Breast epithelium (tissue), 4 donors: ENCODE results near the gene CHMP4B. TPM values are rescaled to one million over a fixed set of nuclear protein-coding genes. Genes with fewer than 3 reads are reported as not detected.

ENCODE experiments used
- DNase-seq, 2 donors: peaks; one replicate each; pipeline ENCODE4 v3.0.0-alpha.2; 2019; ENCODE audit warnings: low spot score in 2 of 2
- H3K27ac ChIP-seq, 2 donors: fragments of 200-600 bp; sonication (generic) in 1 of 2; one replicate each; pipeline ENCODE4 v1.5.1; 2016 to 2019; ENCODE audit warnings: mild to moderate bottlenecking in 1 of 2
- H3K27me3 ChIP-seq, 2 donors: fragments of 200-600 bp; sonication (generic) in 1 of 2; one replicate each; pipeline versions ENCODE4 v1.5.1 to v1.6.0; 2017 to 2019; ENCODE audit warnings: control low read depth in 1 of 2, mild to moderate bottlenecking in 1 of 2
- H3K36me3 ChIP-seq: fragments of 200-600 bp; one replicate; pipeline ENCODE4 v1.5.1; 2019
- H3K4me1 ChIP-seq, 2 donors: fragments of 200-600 bp; sonication (generic); one replicate each; pipeline ENCODE4 v1.5.1; 2016 to 2019; ENCODE audit warnings: control low read depth in 1 of 2
- H3K4me3 ChIP-seq, 3 donors: fragments of 200-600 bp; sonication (generic); 1 replicate in 2 of 3; 2 replicates in 1 of 3; pipeline ENCODE4 v1.5.1; 2016 to 2019; ENCODE audit warnings: mild to moderate bottlenecking in 3 of 3, moderate library complexity in 2 of 3
- H3K9me3 ChIP-seq, 2 donors: fragments of 200-600 bp; sonication (generic) in 1 of 2; one replicate each; pipeline ENCODE4 v1.5.1; 2016 to 2019; ENCODE audit warnings: control low read depth in 1 of 2
- POLR2A ChIP-seq: fragments of 450-650 bp; IDR thresholded peaks from one replicate; pipeline ENCODE4 v1.6.1; 2016; ENCODE audit warnings: antibody characterized with exemption, mild to moderate bottlenecking, moderate library complexity
- POLR2AphosphoS5 ChIP-seq, 3 donors: sonication (generic); formaldehyde crosslinking; IDR thresholded peaks; one replicate each; pipeline ENCODE4 v1.6.1; 2017; ENCODE audit warnings: antibody characterized with exemption in 3 of 3
- intact Hi-C: fragments of 100-400 bp; cut with DNase I; formaldehyde crosslinking; loops from one replicate; pipeline ENCODE4 v1.15.1; 2023; ENCODE audit warnings: low total_unique reads
- total RNA-seq, 3 donors: library from RNA; depleted of rRNA; stranded (reverse); fragments of >200 nt; gene quantifications; one replicate each; pipeline ENCODE4 v1.1.0, GENCODE V29; 2016
- TF ChIP-seq, protein P1 (sequence below), 3 donors: fragments of 450-650 bp; IDR thresholded peaks; one replicate each; pipeline ENCODE4 v1.5.1; 2016 to 2017; ENCODE audit warnings: antibody characterized with exemption in 3 of 3, mild to moderate bottlenecking in 3 of 3, moderate library complexity in 3 of 3

CHMP4B gene
- total RNA-seq, 3 donors from 2014 or later: 76.4 to 106 (median 95.4) TPM

DNA sequence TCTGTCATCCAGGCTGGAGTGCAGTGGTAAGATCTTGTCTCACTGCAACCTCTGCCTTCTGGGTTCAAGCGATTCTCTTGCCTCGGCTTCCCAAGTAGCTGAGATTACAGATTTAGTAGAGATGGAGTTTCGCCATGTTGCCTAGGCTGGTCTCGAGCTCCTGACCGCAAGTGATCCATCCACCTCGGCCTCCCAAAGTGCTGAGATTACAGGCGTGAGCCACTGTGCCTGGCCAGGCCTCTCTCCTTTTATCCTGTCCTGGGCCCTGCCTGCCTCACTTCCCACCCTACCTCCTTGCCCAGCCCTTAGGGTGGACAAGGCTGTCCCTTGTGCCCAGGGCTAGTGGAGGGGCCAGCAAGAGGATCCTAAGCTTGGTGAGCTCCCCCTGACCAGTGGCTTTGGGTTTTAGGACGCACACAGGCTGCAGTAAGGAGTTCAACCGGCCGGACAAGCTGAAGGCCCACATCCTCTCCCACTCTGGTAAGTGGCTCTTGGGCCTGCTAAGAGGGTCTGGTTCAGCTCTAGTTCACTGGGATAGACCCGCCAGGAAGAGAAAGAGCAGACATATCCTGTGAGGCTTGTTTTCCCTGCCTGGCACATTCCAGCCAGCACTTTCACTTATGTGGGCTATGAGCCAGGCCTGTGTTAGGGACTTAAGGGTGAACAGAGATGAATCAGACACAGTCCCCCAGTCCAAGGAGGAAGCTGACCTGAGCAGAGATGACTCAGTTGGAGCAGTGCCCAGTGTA, 21.9 kb upstream of the CHMP4B start:
- TF ChIP-seq POLR2A (no peak), POLR2AphosphoS5 (IDR thresholded peaks at IDR 0.05) (peak; percentile 33 to 64 (median 47))
- DNase-seq: peak; percentile 71 to 87
- Histone ChIP-seq H3K27ac (peak overlapping the region; percentile 93), H3K4me1 (peaks cover 5% of the 10 kb centered on the region in 2 donors), H3K4me3 (no peak overlapping the region), H3K27me3 (no peaks in the 10 kb centered on the region), H3K9me3 (no peaks in the 10 kb centered on the region), H3K36me3 (no peaks in the 10 kb centered on the region)
- intact Hi-C loops: no loop called here

DNA sequence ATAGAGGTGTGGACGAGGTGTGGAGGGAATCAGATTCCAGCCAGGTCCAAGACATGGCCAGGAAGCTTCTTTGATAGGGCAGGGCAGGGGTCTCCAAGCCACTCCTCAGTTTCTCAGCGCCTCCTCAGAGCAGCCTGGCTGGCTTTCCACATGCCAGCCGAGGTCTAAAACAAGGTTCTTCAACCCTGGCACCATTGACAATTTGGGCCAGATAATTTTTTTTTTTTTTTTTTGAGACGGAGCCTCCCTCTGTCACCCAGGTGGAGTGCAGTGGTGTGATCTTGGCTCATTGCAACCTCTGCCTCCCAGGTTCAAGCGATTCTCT, 21.3 kb upstream of the CHMP4B start:
- no peak for DNase-seq
- Histone ChIP-seq H3K9me3 (no peaks in the 10 kb centered on the region), H3K4me3 (no peak overlapping the region), H3K27ac (peak overlapping the region; percentile 93), H3K36me3 (no peaks in the 10 kb centered on the region), H3K4me1 (peaks cover 5% of the 10 kb centered on the region in 2 donors), H3K27me3 (no peaks in the 10 kb centered on the region)
- intact Hi-C loops: no loop called here
- TF ChIP-seq POLR2AphosphoS5 (IDR thresholded peaks at IDR 0.05) (no peak), POLR2A (no peak)
- TF ChIP-seq, protein P1, sequence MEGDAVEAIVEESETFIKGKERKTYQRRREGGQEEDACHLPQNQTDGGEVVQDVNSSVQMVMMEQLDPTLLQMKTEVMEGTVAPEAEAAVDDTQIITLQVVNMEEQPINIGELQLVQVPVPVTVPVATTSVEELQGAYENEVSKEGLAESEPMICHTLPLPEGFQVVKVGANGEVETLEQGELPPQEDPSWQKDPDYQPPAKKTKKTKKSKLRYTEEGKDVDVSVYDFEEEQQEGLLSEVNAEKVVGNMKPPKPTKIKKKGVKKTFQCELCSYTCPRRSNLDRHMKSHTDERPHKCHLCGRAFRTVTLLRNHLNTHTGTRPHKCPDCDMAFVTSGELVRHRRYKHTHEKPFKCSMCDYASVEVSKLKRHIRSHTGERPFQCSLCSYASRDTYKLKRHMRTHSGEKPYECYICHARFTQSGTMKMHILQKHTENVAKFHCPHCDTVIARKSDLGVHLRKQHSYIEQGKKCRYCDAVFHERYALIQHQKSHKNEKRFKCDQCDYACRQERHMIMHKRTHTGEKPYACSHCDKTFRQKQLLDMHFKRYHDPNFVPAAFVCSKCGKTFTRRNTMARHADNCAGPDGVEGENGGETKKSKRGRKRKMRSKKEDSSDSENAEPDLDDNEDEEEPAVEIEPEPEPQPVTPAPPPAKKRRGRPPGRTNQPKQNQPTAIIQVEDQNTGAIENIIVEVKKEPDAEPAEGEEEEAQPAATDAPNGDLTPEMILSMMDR (IDR thresholded peaks at IDR 0.05): no peak

DNA sequence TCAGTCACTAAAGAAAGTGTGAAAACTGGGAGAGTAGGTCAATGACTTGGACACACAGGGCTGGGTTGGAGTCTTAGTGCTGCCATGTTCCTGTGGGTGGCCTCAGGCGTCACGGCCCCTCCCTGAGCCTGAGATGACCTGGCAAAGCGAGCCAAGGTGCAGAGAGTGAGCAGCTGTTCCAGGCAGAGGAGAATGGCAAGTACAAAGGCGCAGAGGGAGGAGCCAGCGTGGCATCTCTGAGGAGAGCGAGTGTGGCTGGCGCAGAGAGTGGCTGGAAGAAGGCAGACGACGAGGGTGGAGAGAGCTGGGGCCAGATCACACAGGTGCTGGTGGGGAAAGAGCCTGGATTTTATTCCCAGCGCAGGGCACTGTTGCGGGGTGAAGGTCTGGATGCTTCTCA, 20.6 kb upstream of the CHMP4B start:
- Histone ChIP-seq H3K27me3 (no peaks in the 10 kb centered on the region), H3K9me3 (no peaks in the 10 kb centered on the region), H3K4me3 (no peak overlapping the region), H3K36me3 (no peaks in the 10 kb centered on the region), H3K4me1 (peaks cover 5% of the 10 kb centered on the region in 2 donors), H3K27ac (peak overlapping the region; percentile 93)
- peak in 1 of 2 donors; percentile 56 for DNase-seq
- intact Hi-C loops: no loop called here
- TF ChIP-seq POLR2A (no peak), POLR2AphosphoS5 (IDR thresholded peaks at IDR 0.05) (no peak)
- TF ChIP-seq, protein P1 (IDR thresholded peaks at IDR 0.05): no peak

DNA sequence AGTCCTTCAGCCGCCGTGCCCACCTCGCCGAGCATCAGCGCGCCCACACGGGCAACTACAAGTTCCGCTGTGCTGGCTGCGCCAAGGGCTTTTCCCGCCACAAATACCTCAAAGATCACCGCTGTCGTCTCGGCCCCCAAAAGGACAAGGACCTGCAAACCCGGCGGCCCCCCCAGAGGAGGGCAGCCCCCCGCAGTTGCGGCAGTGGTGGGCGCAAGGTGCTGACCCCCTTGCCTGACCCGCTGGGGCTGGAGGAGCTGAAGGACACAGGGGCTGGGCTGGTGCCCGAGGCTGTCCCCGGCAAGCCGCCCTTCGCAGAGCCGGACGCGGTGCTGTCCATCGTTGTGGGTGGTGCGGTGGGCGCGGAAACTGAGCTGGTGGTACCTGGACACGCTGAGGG, 20.1 kb upstream of the CHMP4B start:
- no peaks in the 10 kb centered on the region for H3K9me3 ChIP-seq
- peak overlapping the region in 1 of 2 donors; percentile 93 for H3K27ac ChIP-seq
- no peak overlapping the region for H3K4me3 ChIP-seq
- TF ChIP-seq, protein P1 (IDR thresholded peaks at IDR 0.05): no peak
- TF ChIP-seq POLR2A (no peak), POLR2AphosphoS5 (IDR thresholded peaks at IDR 0.05) (no peak)
- peaks cover 5% of the 10 kb centered on the region in 2 donors for H3K4me1 ChIP-seq
- no peaks in the 10 kb centered on the region for H3K27me3 ChIP-seq
- intact Hi-C loops: no loop called here
- no peaks in the 10 kb centered on the region for H3K36me3 ChIP-seq
- no peak for DNase-seq

DNA sequence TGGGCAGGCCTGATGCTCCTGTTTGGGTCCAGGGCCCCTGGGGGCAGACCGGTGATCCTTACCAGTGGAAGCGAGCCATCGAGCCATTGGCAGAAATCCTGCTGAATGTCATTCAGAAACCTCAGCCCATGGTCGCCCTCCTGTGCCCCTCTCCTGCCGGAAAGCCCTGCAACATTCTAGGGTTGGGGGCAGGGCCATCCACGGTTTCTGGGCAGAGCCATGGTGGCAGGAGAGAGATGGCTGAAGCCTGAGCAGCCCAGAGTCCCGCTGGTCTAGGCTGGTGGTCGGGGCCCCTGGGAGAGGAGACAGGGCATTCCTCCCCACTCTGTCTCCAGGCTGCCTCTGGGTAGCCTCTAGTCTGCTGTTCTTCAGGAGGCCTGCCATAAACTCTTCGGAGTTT, 19.6 kb upstream of the CHMP4B start:
- H3K27me3 ChIP-seq: no peaks in the 10 kb centered on the region
- intact Hi-C loops: no loop called here
- H3K4me1 ChIP-seq: peaks cover 5% of the 10 kb centered on the region in 2 donors
- H3K9me3 ChIP-seq: no peaks in the 10 kb centered on the region
- H3K27ac ChIP-seq: peak overlapping the region in 1 of 2 donors; percentile 15
- H3K36me3 ChIP-seq: no peaks in the 10 kb centered on the region
- TF ChIP-seq POLR2AphosphoS5 (IDR thresholded peaks at IDR 0.05): no peak
- TF ChIP-seq, protein P1 (IDR thresholded peaks at IDR 0.05): no peak
- no peak for TF ChIP-seq POLR2A
- H3K4me3 ChIP-seq: no peak overlapping the region
- no peak for DNase-seq
